OCI-LY7 (cell line): Measurements from ENCODE around the gene TTC28. TPM values are rescaled to one million over a fixed set of nuclear protein-coding genes. Genes with fewer than 3 reads are reported as not detected.
"Not testable (repeated sequence)": the region's sequence is repeated elsewhere in the genome, so short reads cannot be mapped to it uniquely, and the experiment has no call there.

Experiments
- BruUV-seq: library from RNA; stranded (reverse); fragments of 400-500 nt; replicated peaks from 2 replicates; lab custom pipeline; 2021; lab: Mats Ljungman, UMichigan
- CTCF ChIA-PET: fragments of 300-600 bp; sonication (Branson Sonifier 250); formaldehyde crosslinking; loops from one replicate; lab custom pipeline; 2022; ENCODE audit warnings: antibody characterized with exemption; ENCODE audit not compliant: unreplicated experiment; lab: Charles Lee
- POLR2A ChIA-PET: fragments of 300-600 bp; sonication (Branson Sonifier 250); formaldehyde crosslinking; loops from one replicate; lab custom pipeline; 2022; ENCODE audit warnings: antibody characterized with exemption; lab: Charles Lee
- DNase-seq: peaks from one replicate; pipeline ENCODE4 v3.0.0-alpha.2; 2015; ENCODE audit warnings: low spot score
- H2AFZ ChIP-seq: fragments of 200-600 bp; sonication (generic), shearing (Covaris generic); 2 replicates; pipeline ENCODE4 v1.6.1; 2014; ENCODE audit warnings: mild to moderate bottlenecking, antibody characterized with exemption, low read length, moderate library complexity
- H3K27ac ChIP-seq: fragments of 200-600 bp; sonication (generic); 2 replicates; pipeline ENCODE4 v1.5.1; 2014; ENCODE audit warnings: mixed run types, low read depth, mild to moderate bottlenecking, moderate library complexity, low read length, inconsistent platforms; ENCODE audit not compliant: poor library complexity, severe bottlenecking
- H3K36me3 ChIP-seq: fragments of 200-600 bp; sonication (generic); 2 replicates; pipeline ENCODE4 v1.6.1; 2014; ENCODE audit warnings: mild to moderate bottlenecking, antibody characterized with exemption, low read length, moderate library complexity, mixed read lengths; ENCODE audit not compliant: insufficient read depth
- H3K4me1 ChIP-seq: fragments of 200-600 bp; sonication (generic); 2 replicates; pipeline ENCODE4 v1.5.1; 2014; ENCODE audit warnings: mild to moderate bottlenecking, low read length; ENCODE audit not compliant: insufficient read depth, poor library complexity, severe bottlenecking
- H3K4me2 ChIP-seq: fragments of 200-600 bp; sonication (generic); 2 replicates; pipeline ENCODE4 v1.6.1; 2014; ENCODE audit warnings: mild to moderate bottlenecking, low read length
- H3K4me3 ChIP-seq: fragments of 200-600 bp; sonication (generic); 2 replicates; pipeline ENCODE4 v1.5.1; 2014; ENCODE audit warnings: mild to moderate bottlenecking, low read depth, low read length; ENCODE audit not compliant: poor library complexity, severe bottlenecking
- H3K79me2 ChIP-seq: fragments of 200-600 bp; sonication (generic); 2 replicates; pipeline ENCODE4 v1.6.1; 2016; ENCODE audit warnings: low read depth, mild to moderate bottlenecking, low read length, moderate library complexity, mixed read lengths; ENCODE audit not compliant: insufficient read depth
- H3K9me2 ChIP-seq: fragments of 200-600 bp; sonication (generic); 2 replicates; pipeline ENCODE4 v1.6.1; 2016; ENCODE audit warnings: mild to moderate bottlenecking, low read length, mixed read lengths; ENCODE audit not compliant: insufficient read depth
- H3K9me3 ChIP-seq: fragments of 200-600 bp; sonication (generic); 2 replicates; pipeline ENCODE4 v1.6.1; 2014; ENCODE audit warnings: mild to moderate bottlenecking, mixed run types, low read length, mixed read lengths
- H4K20me1 ChIP-seq: fragments of 200-600 bp; sonication (generic); 2 replicates; pipeline ENCODE4 v1.6.1; 2014; ENCODE audit warnings: mild to moderate bottlenecking, antibody characterized with exemption, low read length, moderate library complexity, mixed read lengths; ENCODE audit not compliant: insufficient read depth
- CTCF ChIP-seq: fragments of 200-600 bp; sonication (generic); conservative IDR thresholded peaks from 2 replicates; pipeline ENCODE4 v1.5.1; 2014; ENCODE audit warnings: mild to moderate bottlenecking, antibody characterized with exemption, low read length, moderate library complexity, mixed read lengths
- EZH2phosphoT487 ChIP-seq: fragments of 200-600 bp; sonication (generic); IDR thresholded peaks from 2 replicates; pipeline ENCODE4 v1.6.1; 2018; ENCODE audit warnings: low read depth, borderline replicate concordance, mild to moderate bottlenecking, mixed run types, antibody characterized with exemption, low read length, moderate library complexity, mixed read lengths
- intact Hi-C: fragments of 100-400 bp; cut with micrococcal nuclease; formaldehyde crosslinking; loops from one replicate; pipeline ENCODE4 v1.10.0; 2022; ENCODE audit not compliant: unreplicated experiment
- total RNA-seq, 2 experiments: library from RNA; depleted of rRNA in 1 of 2; stranded (reverse); fragments of >200 nt in 1 of 2; shearing (Covaris generic) in 1 of 2; gene quantifications; 2 replicates each; pipeline ENCODE4 v1.2.3, GENCODE V29; 2014 to 2022

The TTC28 gene
- total RNA-seq, 2 experiments from 2014 or later: under 0.01 to 0.55 TPM

GRCh38 chr22:28680813-28681490 is 1.3 kb upstream of the TTC28 start:
- H3K4me3 ChIP-seq, CTCF ChIA-PET, H3K9me3 ChIP-seq, intact Hi-C loops, H3K4me1 ChIP-seq, H2AFZ ChIP-seq, DNase-seq, H4K20me1 ChIP-seq, H3K4me2 ChIP-seq, H3K9me2 ChIP-seq, H3K36me3 ChIP-seq, BruUV-seq, H3K27ac ChIP-seq, H3K79me2 ChIP-seq: not testable (repeated sequence)
- POLR2A ChIA-PET: interaction anchor here (1.0 kb wide), 1 partner anchor 28 kb away, joined by 3 read pairs; no protein-coding TSS in a partner anchor

GRCh38 chr22:28678778-28679610 is 646 bp downstream of the TTC28 start:
- H3K36me3 ChIP-seq, H4K20me1 ChIP-seq, CTCF ChIA-PET, H3K9me2 ChIP-seq, intact Hi-C loops, H3K27ac ChIP-seq, H3K9me3 ChIP-seq, DNase-seq, H2AFZ ChIP-seq, H3K4me1 ChIP-seq, BruUV-seq, H3K79me2 ChIP-seq: not testable (repeated sequence)
- H3K4me2 ChIP-seq: peak overlapping the region; percentile 32; the same call in 1 of the 2 replicates
- peak overlapping the region; percentile 54 for H3K4me3 ChIP-seq
- POLR2A ChIA-PET: interaction anchor here (0.7 kb wide), 1 partner anchor 12 kb away, joined by 3 read pairs; no protein-coding TSS in a partner anchor

GRCh38 chr22:28678170-28678569 is 1.5 kb downstream of the TTC28 start:
- H3K79me2 ChIP-seq, CTCF ChIA-PET, H3K9me2 ChIP-seq, H2AFZ ChIP-seq, H3K4me3 ChIP-seq, H4K20me1 ChIP-seq, H3K4me2 ChIP-seq, DNase-seq, POLR2A ChIA-PET, H3K27ac ChIP-seq, BruUV-seq, H3K36me3 ChIP-seq, H3K9me3 ChIP-seq, intact Hi-C loops: not testable (repeated sequence)
- peaks cover 11% of the 10 kb centered on the region for H3K4me1 ChIP-seq

DNA sequence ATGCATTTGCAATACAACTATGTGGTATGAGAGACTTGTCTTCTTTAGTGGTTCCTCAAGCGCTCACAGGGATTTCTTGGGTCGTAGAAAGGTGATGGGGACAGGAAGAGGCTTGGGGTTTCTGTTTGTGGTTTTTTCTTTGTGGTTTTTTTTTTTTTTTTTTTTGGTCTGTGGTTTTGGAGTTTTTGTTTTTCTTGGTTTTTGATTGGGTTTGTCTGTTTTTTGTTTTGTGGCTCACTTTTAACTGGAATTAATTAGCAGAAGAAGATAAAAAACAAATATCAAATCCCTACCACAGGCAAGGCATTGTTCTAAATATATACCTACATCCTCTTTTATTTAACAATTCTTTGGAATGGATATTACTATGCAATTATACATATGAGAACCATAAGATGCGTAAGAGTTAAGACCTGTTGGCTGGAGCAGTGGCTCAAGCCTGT is 5.5 kb downstream of the TTC28 start:
- Histone ChIP-seq H4K20me1 (no peaks in the 10 kb centered on the region), H2AFZ (no peak overlapping the region), H3K4me1 (peaks cover 11% of the 10 kb centered on the region), H3K9me2 (no peaks in the 10 kb centered on the region), H3K36me3 (no peaks in the 10 kb centered on the region), H3K27ac (no peak overlapping the region), H3K4me3 (no peak overlapping the region), H3K9me3 (no peaks in the 10 kb centered on the region), H3K4me2 (peak overlapping the region; percentile 7; the same call in 1 of the 2 replicates), H3K79me2 (no peaks in the 10 kb centered on the region)
- TF ChIP-seq EZH2phosphoT487 (no peak), CTCF (no peak)
- POLR2A ChIA-PET: interaction anchor here (0.8 kb wide), 1 partner anchor 23 kb away, joined by 5 read pairs; no protein-coding TSS in a partner anchor
- intact Hi-C loops: no loop called here
- CTCF ChIA-PET: no interaction called here
- BruUV-seq: no TSS peak
- peak; percentile 74 for DNase-seq
